Lower leg skin (tissue), 3 donors: ENCODE results near the gene DPY19L3.

Experiments used
- POLR2A ChIP-seq, 2 donors: fragments of 450-650 bp; IDR thresholded peaks; one replicate each; pipeline ENCODE4 v1.6.1; 2016 to 2017; ENCODE audit warnings: antibody characterized with exemption in 2 of 2, mild to moderate bottlenecking in 1 of 2, moderate library complexity in 1 of 2
- TF ChIP-seq, protein P1 (sequence below), 3 donors: fragments of 450-650 bp; IDR thresholded peaks; one replicate each; pipeline ENCODE4 v1.5.1; 2016; ENCODE audit warnings: antibody characterized with exemption in 3 of 3, mild to moderate bottlenecking in 3 of 3, moderate library complexity in 2 of 3

DNA sequence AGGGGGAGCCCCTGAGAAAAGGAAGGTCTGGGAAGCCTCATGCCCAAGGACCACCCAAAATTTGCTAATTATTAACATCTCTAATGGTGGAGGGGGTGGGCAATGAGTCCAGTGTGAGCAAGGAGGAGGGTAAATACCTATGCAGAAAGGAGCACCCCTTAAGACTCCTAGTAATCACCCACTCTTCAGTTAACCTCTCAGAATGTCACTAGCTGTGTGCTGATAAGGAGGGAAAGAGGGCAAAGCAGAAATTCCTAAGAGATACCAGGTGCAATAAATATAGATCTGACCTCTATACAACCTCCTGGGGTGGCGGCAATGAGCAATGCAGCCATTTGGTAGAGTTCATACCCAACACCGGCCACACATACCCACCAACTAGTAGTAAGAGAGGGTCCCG lies 12.7 kb upstream of the DPY19L3 start:
- TF ChIP-seq POLR2A (IDR thresholded peaks at IDR 0.05), result no peak
- TF ChIP-seq, protein P1, sequence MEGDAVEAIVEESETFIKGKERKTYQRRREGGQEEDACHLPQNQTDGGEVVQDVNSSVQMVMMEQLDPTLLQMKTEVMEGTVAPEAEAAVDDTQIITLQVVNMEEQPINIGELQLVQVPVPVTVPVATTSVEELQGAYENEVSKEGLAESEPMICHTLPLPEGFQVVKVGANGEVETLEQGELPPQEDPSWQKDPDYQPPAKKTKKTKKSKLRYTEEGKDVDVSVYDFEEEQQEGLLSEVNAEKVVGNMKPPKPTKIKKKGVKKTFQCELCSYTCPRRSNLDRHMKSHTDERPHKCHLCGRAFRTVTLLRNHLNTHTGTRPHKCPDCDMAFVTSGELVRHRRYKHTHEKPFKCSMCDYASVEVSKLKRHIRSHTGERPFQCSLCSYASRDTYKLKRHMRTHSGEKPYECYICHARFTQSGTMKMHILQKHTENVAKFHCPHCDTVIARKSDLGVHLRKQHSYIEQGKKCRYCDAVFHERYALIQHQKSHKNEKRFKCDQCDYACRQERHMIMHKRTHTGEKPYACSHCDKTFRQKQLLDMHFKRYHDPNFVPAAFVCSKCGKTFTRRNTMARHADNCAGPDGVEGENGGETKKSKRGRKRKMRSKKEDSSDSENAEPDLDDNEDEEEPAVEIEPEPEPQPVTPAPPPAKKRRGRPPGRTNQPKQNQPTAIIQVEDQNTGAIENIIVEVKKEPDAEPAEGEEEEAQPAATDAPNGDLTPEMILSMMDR (IDR thresholded peaks at IDR 0.05), result no peak
